Measurements from ENCODE around the gene COMMD6. TPM values are rescaled to one million over a fixed set of nuclear protein-coding genes. Genes with fewer than 3 reads are reported as not detected.

The COMMD6 gene
- total RNA-seq, 1 donor from 2014 or later, result 123 TPM

DNA sequence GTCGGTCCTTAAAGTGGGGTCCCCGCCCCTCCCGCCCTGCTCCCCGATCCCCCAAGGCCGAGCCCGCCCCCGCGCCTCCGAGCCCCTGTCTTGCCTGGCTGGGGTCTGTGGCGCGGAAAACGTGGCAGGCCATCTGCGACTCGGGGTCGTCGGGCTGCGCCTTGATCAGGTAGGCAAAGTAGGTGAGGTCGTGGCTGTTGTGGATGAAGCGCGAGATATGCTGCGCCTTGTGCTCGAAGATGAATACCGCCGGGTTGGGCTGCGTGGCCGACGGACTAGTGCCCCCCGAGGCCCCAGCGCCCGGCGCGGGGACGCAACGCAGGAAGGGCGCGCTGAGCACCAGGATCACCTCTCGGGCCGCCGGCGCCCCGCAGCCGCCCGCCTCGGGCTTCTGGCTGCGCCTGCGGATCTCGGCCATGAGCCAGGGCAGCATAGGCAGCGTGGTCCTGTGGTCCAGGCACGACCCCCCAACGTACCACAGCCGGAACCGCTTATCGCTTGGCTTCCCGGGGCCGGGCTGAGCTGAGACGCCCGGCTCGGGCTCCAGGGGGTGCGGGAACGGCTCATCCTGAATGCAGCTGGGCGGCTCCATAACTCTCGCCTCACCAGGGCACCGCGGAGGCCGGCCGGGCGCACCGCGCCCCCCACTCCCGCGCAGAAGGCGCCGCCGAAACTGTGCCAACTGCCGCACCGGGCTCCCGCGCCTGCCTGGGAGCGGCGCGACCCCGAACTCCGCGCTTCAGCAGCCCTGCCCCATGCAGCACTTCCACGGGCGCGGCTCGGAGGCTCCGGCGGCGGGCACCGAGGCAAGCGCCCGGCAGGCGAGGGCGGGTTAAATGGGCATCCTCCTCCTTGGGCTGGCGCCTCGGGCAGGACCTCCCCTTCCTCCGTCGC is 56.2 kb downstream of the COMMD6 start:
- H3K4me3 ChIP-seq, result peak overlapping the region; percentile 72
- H3K27ac ChIP-seq, result no peak overlapping the region
- no peaks in the 10 kb centered on the region for H3K36me3 ChIP-seq
- Mint-ChIP-seq H3K27me3 (ENCODE audit: insufficient read depth, low read depth) (peaks cover 3% of the 10 kb centered on the region), H3K36me3 (no peaks in the 10 kb centered on the region), H3K27ac (no peak overlapping the region), H3K9me3 (no peaks in the 10 kb centered on the region), H3K4me1 (peaks cover 24% of the 10 kb centered on the region), H3K4me3 (peak overlapping the region; percentile 97)
- TF ChIP-seq, protein P1, sequence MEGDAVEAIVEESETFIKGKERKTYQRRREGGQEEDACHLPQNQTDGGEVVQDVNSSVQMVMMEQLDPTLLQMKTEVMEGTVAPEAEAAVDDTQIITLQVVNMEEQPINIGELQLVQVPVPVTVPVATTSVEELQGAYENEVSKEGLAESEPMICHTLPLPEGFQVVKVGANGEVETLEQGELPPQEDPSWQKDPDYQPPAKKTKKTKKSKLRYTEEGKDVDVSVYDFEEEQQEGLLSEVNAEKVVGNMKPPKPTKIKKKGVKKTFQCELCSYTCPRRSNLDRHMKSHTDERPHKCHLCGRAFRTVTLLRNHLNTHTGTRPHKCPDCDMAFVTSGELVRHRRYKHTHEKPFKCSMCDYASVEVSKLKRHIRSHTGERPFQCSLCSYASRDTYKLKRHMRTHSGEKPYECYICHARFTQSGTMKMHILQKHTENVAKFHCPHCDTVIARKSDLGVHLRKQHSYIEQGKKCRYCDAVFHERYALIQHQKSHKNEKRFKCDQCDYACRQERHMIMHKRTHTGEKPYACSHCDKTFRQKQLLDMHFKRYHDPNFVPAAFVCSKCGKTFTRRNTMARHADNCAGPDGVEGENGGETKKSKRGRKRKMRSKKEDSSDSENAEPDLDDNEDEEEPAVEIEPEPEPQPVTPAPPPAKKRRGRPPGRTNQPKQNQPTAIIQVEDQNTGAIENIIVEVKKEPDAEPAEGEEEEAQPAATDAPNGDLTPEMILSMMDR (IDR thresholded peaks at IDR 0.05), result no peak
- TF ChIP-seq EZH2 (IDR thresholded peaks at IDR 0.05) (peak; percentile 60), EZH2phosphoT487 (IDR thresholded peaks at IDR 0.05) (peak; percentile 18)
- peaks cover 6% of the 10 kb centered on the region for H4K20me1 ChIP-seq (ENCODE audit: low read depth)
- no peak overlapping the region for H3K9ac ChIP-seq
- peaks cover 17% of the 10 kb centered on the region for H3F3A ChIP-seq (ENCODE audit: low read depth)
- H3K79me2 ChIP-seq (ENCODE audit: low read depth), result peaks cover 23% of the 10 kb centered on the region
- peaks cover 9% of the 10 kb centered on the region for H3K4me1 ChIP-seq
- H3K27me3 ChIP-seq, result peaks cover 20% of the 10 kb centered on the region
- H2AFZ ChIP-seq (replicated peaks), result peak overlapping the region; percentile 86
- H3K4me2 ChIP-seq, result peak overlapping the region; percentile 82
- DNase-seq (ENCODE audit: low spot score), result peak; percentile 65
- no peaks in the 10 kb centered on the region for H3K9me3 ChIP-seq (ENCODE audit: low read depth)

DNA sequence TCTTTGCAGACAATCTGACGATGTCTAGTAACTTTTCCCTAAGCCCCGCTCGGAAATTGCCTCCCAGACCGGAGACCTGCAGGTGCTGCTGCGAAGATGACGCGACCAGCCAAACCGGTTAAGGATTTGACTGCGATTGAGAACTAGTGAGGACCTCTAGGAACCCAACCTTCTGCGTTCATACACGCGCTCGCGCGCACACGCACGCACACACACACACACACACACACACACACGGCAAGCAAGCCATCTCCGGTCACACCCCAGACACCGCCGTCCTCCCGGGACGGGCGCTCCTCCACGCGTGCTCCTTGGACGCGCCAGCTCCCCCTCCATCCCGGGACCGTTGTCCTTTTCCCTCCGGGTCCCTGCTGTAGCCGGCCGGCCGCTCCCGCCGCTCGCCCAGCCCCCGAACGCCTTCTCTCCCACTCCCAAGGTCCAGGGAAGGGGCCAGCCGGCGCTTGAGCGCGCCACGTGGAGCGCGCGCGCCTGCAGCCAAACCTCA is 56.9 kb downstream of the COMMD6 start:
- Histone ChIP-seq H4K20me1 (ENCODE audit: low read depth) (peaks cover 6% of the 10 kb centered on the region), H3K4me3 (peak overlapping the region; percentile 72), H3K9ac (no peak overlapping the region), H3K79me2 (ENCODE audit: low read depth) (peaks cover 23% of the 10 kb centered on the region), H2AFZ (replicated peaks) (peak overlapping the region; percentile 86), H3K4me1 (peaks cover 9% of the 10 kb centered on the region), H3K4me2 (peak overlapping the region; percentile 82), H3K27ac (no peak overlapping the region), H3K9me3 (ENCODE audit: low read depth) (no peaks in the 10 kb centered on the region), H3K36me3 (no peaks in the 10 kb centered on the region), H3F3A (ENCODE audit: low read depth) (peaks cover 17% of the 10 kb centered on the region), H3K27me3 (peaks cover 20% of the 10 kb centered on the region)
- Mint-ChIP-seq H3K27me3 (ENCODE audit: insufficient read depth, low read depth) (peaks cover 3% of the 10 kb centered on the region), H3K9me3 (no peaks in the 10 kb centered on the region), H3K36me3 (no peaks in the 10 kb centered on the region), H3K4me1 (peaks cover 19% of the 10 kb centered on the region), H3K27ac (no peak overlapping the region), H3K4me3 (peak overlapping the region; percentile 97)
- TF ChIP-seq EZH2 (IDR thresholded peaks at IDR 0.05) (no peak), EZH2phosphoT487 (IDR thresholded peaks at IDR 0.05) (no peak)
- TF ChIP-seq, protein P1 (IDR thresholded peaks at IDR 0.05), result no peak
- peak; percentile 65 for DNase-seq (ENCODE audit: low spot score)

DNA sequence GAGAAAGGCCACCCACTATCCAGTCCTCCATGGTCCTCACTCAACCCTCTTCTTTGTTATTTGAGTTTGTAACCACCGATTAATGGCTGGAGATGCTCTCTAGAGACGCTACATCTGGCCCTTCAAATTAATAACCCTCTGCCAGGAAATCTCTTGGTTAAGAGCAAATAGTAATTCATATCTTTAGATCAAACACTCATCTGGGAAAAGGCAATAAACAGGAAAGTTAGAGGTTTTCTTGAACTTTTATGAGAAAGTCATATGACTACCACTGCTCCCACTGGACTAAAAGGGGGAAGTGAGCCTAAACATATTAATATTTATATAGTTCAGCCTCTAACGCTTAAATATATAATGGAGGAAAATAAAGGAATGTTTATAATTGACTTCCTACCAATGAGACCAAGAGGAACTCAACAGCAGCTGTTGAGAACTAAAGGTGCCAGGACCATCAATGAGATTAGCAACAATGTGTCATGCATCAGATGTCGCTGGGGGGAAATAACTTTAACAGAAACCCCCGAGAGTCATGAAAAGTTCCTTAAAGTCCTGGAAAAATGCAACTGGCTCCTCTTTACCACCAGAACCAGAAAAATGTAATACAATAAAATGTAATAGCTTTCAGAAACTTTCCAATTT is 58.4 kb downstream of the COMMD6 start:
- H3K9ac ChIP-seq, result no peak overlapping the region
- H2AFZ ChIP-seq (replicated peaks), result no peak overlapping the region
- no peak overlapping the region for H3K4me2 ChIP-seq
- Mint-ChIP-seq H3K4me3 (peak overlapping the region; percentile 97), H3K9me3 (no peaks in the 10 kb centered on the region), H3K27me3 (ENCODE audit: insufficient read depth, low read depth) (peaks cover 3% of the 10 kb centered on the region), H3K27ac (no peak overlapping the region), H3K36me3 (no peaks in the 10 kb centered on the region), H3K4me1 (peaks cover 17% of the 10 kb centered on the region)
- peaks cover 6% of the 10 kb centered on the region for H4K20me1 ChIP-seq (ENCODE audit: low read depth)
- H3K4me3 ChIP-seq, result no peak overlapping the region
- TF ChIP-seq EZH2phosphoT487 (IDR thresholded peaks at IDR 0.05), result no peak
- peaks cover 20% of the 10 kb centered on the region for H3K27me3 ChIP-seq
- H3K27ac ChIP-seq, result no peak overlapping the region
- H3K4me1 ChIP-seq, result peaks cover 9% of the 10 kb centered on the region
- no peak for DNase-seq (ENCODE audit: low spot score)
- peaks cover 27% of the 10 kb centered on the region for H3K79me2 ChIP-seq (ENCODE audit: low read depth)
- H3K36me3 ChIP-seq, result no peaks in the 10 kb centered on the region
- H3K9me3 ChIP-seq (ENCODE audit: low read depth), result no peaks in the 10 kb centered on the region
- H3F3A ChIP-seq (ENCODE audit: low read depth), result peaks cover 17% of the 10 kb centered on the region

Measured in neural progenitor cell (in vitro differentiated cells).